Panc1 (cell line): Measurements from ENCODE around the gene TIMM13.

ENCODE experiments used
- CTCF ChIP-seq: fragments of 450-650 bp; IDR thresholded peaks from 2 replicates; pipeline ENCODE4 v1.5.1; 2017; ENCODE audit warnings: mild to moderate bottlenecking
- POLR2AphosphoS5 ChIP-seq: IDR thresholded peaks from 2 replicates; pipeline ENCODE4 v1.6.1; 2012; ENCODE audit warnings: mild to moderate bottlenecking, low read depth, low read length, moderate library complexity
- REST ChIP-seq, 2 experiments: IDR thresholded peaks; 2 replicates each; pipeline ENCODE4 v1.6.1; 2011 to 2012; ENCODE audit warnings: low read depth in 2 of 2, control low read depth in 1 of 2, low read length in 1 of 2, mild to moderate bottlenecking in 1 of 2, moderate library complexity in 1 of 2; ENCODE audit not compliant: insufficient read depth in 1 of 2
- SIN3A ChIP-seq: IDR thresholded peaks from 2 replicates; pipeline ENCODE4 v1.6.1; 2012; ENCODE audit warnings: low read depth, mild to moderate bottlenecking, low read length, moderate library complexity, borderline replicate concordance; ENCODE audit not compliant: insufficient read depth
- TCF7L2 ChIP-seq: IDR thresholded peaks from 2 replicates; pipeline ENCODE4 v1.6.1; 2011; ENCODE audit warnings: mild to moderate bottlenecking, low read depth, low read length, inconsistent platforms

- TF ChIP-seq CTCF: no peak
- no peak for TF ChIP-seq POLR2AphosphoS5
- TF ChIP-seq TCF7L2: no peak
- TF ChIP-seq REST (IDR thresholded peaks at IDR 0.05; ENCODE audit: insufficient read depth in 1 of 2, low read depth in 2 of 2, low read length in 1 of 2): no peak
- TF ChIP-seq SIN3A: no peak
Observed at GRCh38 chr19:2440515-2440914, 13.1 kb upstream of the TIMM13 start.
